BJ (cell line): ENCODE measurements around the gene PKD1L1. TPM values are rescaled to one million over a fixed set of nuclear protein-coding genes. Genes with fewer than 3 reads are reported as not detected.

Experiments
- CTCF ChIA-PET: fragments of 350-600 bp; formaldehyde crosslinking; extraction: SDS; loops from one replicate; lab custom pipeline; 2021; ENCODE audit warnings: antibody characterized with exemption, inconsistent platforms; lab: Yijun Ruan, JAX
- POLR2A ChIA-PET: fragments of 300-600 bp; sonication (Branson Sonifier 250); formaldehyde crosslinking; extraction: SDS; loops from one replicate; lab custom pipeline; 2021; ENCODE audit warnings: antibody characterized with exemption; lab: Charles Lee
- DNase-seq: peaks from one replicate; pipeline ENCODE4 v3.0.0-alpha.2; 2011; ENCODE audit warnings: low read depth
- H3K27me3 ChIP-seq: 2 replicates; pipeline ENCODE4 v1.6.0; 2011; ENCODE audit warnings: low read length; ENCODE audit not compliant: control insufficient read depth, insufficient read depth
- H3K36me3 ChIP-seq: 2 replicates; pipeline ENCODE4 v1.5.1; 2011; ENCODE audit warnings: low read length; ENCODE audit not compliant: control insufficient read depth, insufficient read depth
- H3K4me3 ChIP-seq: 2 replicates; pipeline ENCODE4 v1.5.1; 2011; ENCODE audit warnings: low read depth, mild to moderate bottlenecking, control low read depth, low read length
- polyA plus RNA-seq: library from polyadenylated mRNA; depleted of rRNA; stranded (reverse); fragments of >200 nt; gene quantifications from 2 replicates; pipeline ENCODE4 v1.2.3, GENCODE V29; 2011
- TF ChIP-seq, protein P1 (sequence below): IDR thresholded peaks from 2 replicates; pipeline ENCODE4 v1.5.1; 2011; ENCODE audit warnings: low read depth, mild to moderate bottlenecking, control low read depth, inconsistent platforms, low read length, moderate library complexity; ENCODE audit not compliant: insufficient read depth

PKD1L1 gene
- polyA plus RNA-seq, 1 experiment: 0.13 TPM

GRCh38 chr7:47896809-47897423, 51.4 kb downstream of the PKD1L1 start:
- Histone ChIP-seq H3K4me3 (no peak overlapping the region), H3K27me3 (peaks cover 2% of the 10 kb centered on the region), H3K36me3 (no peaks in the 10 kb centered on the region)
- CTCF ChIA-PET: interaction anchor here (0.6 to 1.5 kb wide), 3 partner anchors 10 to 464 kb away, joined by 3 to 6 read pairs (median 4); no protein-coding TSS in a partner anchor
- TF ChIP-seq, protein P1, sequence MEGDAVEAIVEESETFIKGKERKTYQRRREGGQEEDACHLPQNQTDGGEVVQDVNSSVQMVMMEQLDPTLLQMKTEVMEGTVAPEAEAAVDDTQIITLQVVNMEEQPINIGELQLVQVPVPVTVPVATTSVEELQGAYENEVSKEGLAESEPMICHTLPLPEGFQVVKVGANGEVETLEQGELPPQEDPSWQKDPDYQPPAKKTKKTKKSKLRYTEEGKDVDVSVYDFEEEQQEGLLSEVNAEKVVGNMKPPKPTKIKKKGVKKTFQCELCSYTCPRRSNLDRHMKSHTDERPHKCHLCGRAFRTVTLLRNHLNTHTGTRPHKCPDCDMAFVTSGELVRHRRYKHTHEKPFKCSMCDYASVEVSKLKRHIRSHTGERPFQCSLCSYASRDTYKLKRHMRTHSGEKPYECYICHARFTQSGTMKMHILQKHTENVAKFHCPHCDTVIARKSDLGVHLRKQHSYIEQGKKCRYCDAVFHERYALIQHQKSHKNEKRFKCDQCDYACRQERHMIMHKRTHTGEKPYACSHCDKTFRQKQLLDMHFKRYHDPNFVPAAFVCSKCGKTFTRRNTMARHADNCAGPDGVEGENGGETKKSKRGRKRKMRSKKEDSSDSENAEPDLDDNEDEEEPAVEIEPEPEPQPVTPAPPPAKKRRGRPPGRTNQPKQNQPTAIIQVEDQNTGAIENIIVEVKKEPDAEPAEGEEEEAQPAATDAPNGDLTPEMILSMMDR: no peak
- POLR2A ChIA-PET: no interaction called here
- no peak for DNase-seq

GRCh38 chr7:47895026-47895425, 53.2 kb downstream of the PKD1L1 start:
- Histone ChIP-seq H3K27me3 (peaks cover 2% of the 10 kb centered on the region), H3K36me3 (no peaks in the 10 kb centered on the region), H3K4me3 (no peak overlapping the region)
- ChIA-PET POLR2A (no interaction called here), CTCF (no interaction called here)
- DNase-seq: no peak
- TF ChIP-seq, protein P1: no peak

- POLR2A ChIA-PET: no interaction called here
- H3K27me3 ChIP-seq: peaks cover 2% of the 10 kb centered on the region
- no peak for DNase-seq
- H3K36me3 ChIP-seq: no peaks in the 10 kb centered on the region
- CTCF ChIA-PET: interaction anchor here (1.2 kb wide), 1 partner anchor 51 kb away, joined by 5 read pairs; no protein-coding TSS in a partner anchor
- TF ChIP-seq, protein P1: no peak
- no peak overlapping the region for H3K4me3 ChIP-seq
Measured at GRCh38 chr7:47893721-47894365, 54.4 kb downstream of the PKD1L1 start.

DNA sequence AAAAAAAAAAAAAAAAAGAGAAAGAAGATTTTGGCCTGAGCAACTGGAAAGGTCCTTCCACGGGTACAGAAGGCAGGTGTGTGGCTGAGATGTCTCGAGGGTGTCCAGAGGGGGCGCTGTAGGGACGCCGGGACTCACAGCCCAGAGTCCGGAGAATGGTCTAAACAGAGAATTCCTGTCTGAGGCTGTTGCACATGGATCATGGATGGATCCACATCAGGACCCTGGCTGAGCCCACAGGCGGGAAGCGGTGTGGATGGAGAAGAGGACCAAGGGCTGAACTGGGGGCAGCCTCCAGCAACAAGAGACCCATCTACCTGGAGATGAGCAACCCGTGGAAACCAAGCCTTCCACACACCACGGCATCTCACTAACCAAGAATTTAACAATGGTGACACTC, 55.0 kb downstream of the PKD1L1 start:
- no peaks in the 10 kb centered on the region for H3K36me3 ChIP-seq
- TF ChIP-seq, protein P1: peak; percentile 30; the same call in 1 of the 2 replicates
- ChIA-PET CTCF (no interaction called here), POLR2A (no interaction called here)
- peaks cover 2% of the 10 kb centered on the region for H3K27me3 ChIP-seq
- no peak overlapping the region for H3K4me3 ChIP-seq
- no peak for DNase-seq

GRCh38 chr7:47890606-47891005, 57.7 kb downstream of the PKD1L1 start:
- H3K4me3 ChIP-seq: no peak overlapping the region
- ChIA-PET CTCF (no interaction called here), POLR2A (no interaction called here)
- TF ChIP-seq, protein P1: no peak
- H3K36me3 ChIP-seq: no peaks in the 10 kb centered on the region
- no peak for DNase-seq
- peaks cover 2% of the 10 kb centered on the region for H3K27me3 ChIP-seq
